ENCODE results near the gene DLX4. TPM values are rescaled to one million over a fixed set of nuclear protein-coding genes. Genes with fewer than 3 reads are reported as not detected.

DLX4 gene
- total RNA-seq, 4 donors from 2014 or later = 1.4 to 5.7 (median 3.4) TPM

DNA sequence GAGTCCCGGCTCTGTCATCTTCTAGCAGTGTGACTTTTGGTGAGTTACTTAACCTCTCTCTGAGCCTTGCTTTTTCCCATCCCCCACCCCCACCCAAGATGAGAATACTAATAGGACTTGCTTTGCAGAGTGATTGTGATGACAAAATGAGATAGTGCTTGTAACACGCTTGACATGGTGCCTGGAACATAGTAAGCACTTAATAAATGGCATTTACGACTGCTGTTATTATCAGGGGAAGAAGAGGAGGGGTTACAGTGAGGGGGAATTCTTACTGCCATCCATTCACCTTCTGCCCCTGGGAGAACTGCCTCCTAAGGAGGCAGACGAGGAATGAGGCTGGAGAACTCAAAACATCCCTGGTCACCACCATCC, 7.8 kb downstream of the DLX4 start:
- DNase-seq (ENCODE audit: low spot score in 2 of 2) = no peak
- H3K27me3 ChIP-seq = peaks cover 55% of the 10 kb centered on the region
- H3K4me3 ChIP-seq = no peak overlapping the region
- H3K27ac ChIP-seq = no peak overlapping the region
- TF ChIP-seq EP300 (IDR thresholded peaks at IDR 0.05) (no peak), POLR2A (IDR thresholded peaks at IDR 0.05) (no peak), POLR2AphosphoS5 (IDR thresholded peaks at IDR 0.05) (no peak)
- TF ChIP-seq, protein P1, sequence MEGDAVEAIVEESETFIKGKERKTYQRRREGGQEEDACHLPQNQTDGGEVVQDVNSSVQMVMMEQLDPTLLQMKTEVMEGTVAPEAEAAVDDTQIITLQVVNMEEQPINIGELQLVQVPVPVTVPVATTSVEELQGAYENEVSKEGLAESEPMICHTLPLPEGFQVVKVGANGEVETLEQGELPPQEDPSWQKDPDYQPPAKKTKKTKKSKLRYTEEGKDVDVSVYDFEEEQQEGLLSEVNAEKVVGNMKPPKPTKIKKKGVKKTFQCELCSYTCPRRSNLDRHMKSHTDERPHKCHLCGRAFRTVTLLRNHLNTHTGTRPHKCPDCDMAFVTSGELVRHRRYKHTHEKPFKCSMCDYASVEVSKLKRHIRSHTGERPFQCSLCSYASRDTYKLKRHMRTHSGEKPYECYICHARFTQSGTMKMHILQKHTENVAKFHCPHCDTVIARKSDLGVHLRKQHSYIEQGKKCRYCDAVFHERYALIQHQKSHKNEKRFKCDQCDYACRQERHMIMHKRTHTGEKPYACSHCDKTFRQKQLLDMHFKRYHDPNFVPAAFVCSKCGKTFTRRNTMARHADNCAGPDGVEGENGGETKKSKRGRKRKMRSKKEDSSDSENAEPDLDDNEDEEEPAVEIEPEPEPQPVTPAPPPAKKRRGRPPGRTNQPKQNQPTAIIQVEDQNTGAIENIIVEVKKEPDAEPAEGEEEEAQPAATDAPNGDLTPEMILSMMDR (IDR thresholded peaks at IDR 0.05) = no peak
- WGBS = 62% methylated on average over 4 of the region's 4 CpGs
- H3K4me1 ChIP-seq = peaks cover 67% of the 10 kb centered on the region
- H3K36me3 ChIP-seq = no peaks in the 10 kb centered on the region
- no peaks in the 10 kb centered on the region for H3K9me3 ChIP-seq

DNA sequence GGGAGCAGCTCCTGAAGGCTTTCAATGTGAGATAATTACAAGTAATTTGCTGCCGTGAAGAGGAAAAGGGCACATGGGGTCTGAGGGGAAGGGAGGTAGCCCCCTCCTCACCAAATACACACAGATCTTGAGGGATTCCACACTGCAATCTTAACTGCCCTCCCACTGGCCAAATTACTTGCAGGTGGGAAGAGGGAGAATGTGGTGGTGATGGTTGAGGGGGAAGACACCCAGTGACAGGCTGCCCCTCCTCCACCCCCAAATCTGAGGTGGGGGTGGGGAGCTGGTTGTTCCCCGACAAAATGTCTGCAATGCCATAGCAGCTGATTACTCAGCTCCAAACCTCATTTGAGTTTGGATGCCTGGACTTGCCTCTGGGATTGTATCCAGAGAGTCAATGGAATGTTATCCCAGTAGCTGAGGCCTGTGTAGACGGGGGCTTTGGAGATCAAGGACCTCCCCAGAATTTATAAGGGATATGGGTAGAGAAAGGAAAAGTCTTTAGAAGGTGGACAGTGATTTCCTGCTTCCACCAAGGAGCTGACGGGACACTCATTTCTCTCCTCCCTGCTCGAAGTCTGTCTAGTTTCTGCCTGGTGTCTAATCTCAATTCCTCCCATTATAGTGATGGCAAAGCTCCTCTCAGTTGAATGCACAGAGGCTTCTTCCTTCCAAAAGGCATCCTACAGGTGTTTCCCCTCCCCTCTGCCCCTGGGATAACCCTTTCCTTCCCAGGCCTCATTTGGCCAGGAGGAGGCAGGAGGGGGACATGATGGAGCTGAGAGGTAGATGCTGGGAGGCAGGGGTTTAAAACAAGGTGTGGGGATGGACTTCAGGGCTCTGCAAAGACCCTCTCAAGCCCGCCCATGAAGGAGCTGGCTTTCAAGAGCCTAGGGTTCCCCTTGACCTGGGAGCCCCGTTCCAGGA, 8.7 kb downstream of the DLX4 start:
- Histone ChIP-seq H3K9me3 (no peaks in the 10 kb centered on the region), H3K4me3 (no peak overlapping the region), H3K4me1 (peaks cover 58% of the 10 kb centered on the region), H3K27ac (no peak overlapping the region), H3K27me3 (peaks cover 49% of the 10 kb centered on the region), H3K36me3 (no peaks in the 10 kb centered on the region)
- no peak for DNase-seq (ENCODE audit: low spot score in 2 of 2)
- TF ChIP-seq EP300 (IDR thresholded peaks at IDR 0.05) (no peak), POLR2A (IDR thresholded peaks at IDR 0.05) (no peak), POLR2AphosphoS5 (IDR thresholded peaks at IDR 0.05) (no peak)
- TF ChIP-seq, protein P1 (IDR thresholded peaks at IDR 0.05) = no peak
- WGBS = 45% methylated on average over 7 of the region's 7 CpGs

DNA sequence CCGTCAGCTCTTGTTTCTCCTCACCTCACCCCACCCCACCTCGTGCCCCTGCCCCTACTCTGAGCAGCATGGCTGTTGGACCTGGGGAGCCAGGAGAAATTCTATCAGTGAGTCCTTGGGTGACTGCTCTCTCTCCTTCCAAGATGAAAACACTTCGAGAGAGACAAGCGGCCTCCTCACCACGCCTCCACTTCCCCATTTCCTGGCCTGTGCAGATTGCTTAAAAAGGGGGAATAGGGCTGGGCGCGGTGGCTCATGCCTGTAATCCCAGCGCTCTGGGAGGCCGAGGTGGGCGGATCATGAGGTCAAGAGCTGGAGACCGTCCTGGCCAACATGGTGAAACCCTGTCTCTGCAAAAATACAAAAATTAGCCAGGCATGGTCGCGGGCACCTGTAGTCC, 9.5 kb downstream of the DLX4 start:
- TF ChIP-seq EP300 (IDR thresholded peaks at IDR 0.05) (no peak), POLR2A (IDR thresholded peaks at IDR 0.05) (no peak)
- TF ChIP-seq, protein P1 (IDR thresholded peaks at IDR 0.05) = no peak
- Histone ChIP-seq H3K36me3 (no peaks in the 10 kb centered on the region), H3K9me3 (no peaks in the 10 kb centered on the region), H3K4me3 (no peak overlapping the region), H3K27ac (no peak overlapping the region), H3K27me3 (peaks cover 44% of the 10 kb centered on the region), H3K4me1 (peaks cover 55% of the 10 kb centered on the region)
- DNase-seq (ENCODE audit: low spot score in 2 of 2) = no peak
- WGBS = 71% methylated on average over 13 of the region's 13 CpGs

DNA sequence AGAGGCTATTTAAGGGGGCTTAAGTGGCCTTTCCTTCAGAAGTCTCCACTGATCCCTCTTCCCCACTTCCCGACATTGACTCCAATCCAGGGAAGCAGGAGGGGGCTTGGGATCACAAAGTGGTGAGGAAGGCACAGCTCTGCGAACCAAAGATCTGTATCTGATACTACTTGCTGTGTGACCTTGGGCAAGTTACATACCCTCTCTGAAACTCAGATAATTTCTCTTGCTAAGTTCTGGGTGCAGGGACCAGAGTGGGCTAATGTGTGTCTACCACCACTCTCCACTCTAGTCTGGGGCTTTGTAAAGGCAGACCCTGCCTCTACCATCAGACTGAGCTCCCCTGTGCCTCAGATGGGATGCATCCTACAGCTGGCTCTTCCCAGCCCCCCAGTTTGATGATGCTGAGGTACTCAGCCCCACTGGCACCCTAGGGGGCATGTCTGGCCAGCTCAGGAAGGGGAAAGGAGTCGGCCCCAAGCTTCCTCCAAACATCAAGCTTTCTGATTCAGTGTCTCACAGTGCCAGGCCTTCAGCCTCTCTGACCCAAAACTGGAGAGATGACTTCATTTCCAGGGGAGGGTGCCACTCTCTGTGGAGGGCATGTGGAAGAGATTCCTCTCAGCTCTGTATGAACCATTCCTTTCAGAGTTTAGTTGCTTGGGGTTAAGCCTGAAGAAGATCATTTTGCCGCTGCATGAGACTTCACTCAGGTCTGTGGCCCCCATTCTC, 10.9 kb downstream of the DLX4 start:
- Histone ChIP-seq H3K27ac (no peak overlapping the region), H3K4me1 (peaks cover 65% of the 10 kb centered on the region), H3K36me3 (no peaks in the 10 kb centered on the region), H3K27me3 (peaks cover 43% of the 10 kb centered on the region), H3K4me3 (no peak overlapping the region), H3K9me3 (no peaks in the 10 kb centered on the region)
- TF ChIP-seq POLR2A (IDR thresholded peaks at IDR 0.05) (no peak), POLR2AphosphoS5 (IDR thresholded peaks at IDR 0.05) (no peak), EP300 (IDR thresholded peaks at IDR 0.05) (no peak)
- TF ChIP-seq, protein P1 (IDR thresholded peaks at IDR 0.05) = no peak
- whole genome bisulfite sequencing = 79% methylated on average over 4 of the region's 4 CpGs
- DNase-seq (ENCODE audit: low spot score in 2 of 2) = no peak

DNA sequence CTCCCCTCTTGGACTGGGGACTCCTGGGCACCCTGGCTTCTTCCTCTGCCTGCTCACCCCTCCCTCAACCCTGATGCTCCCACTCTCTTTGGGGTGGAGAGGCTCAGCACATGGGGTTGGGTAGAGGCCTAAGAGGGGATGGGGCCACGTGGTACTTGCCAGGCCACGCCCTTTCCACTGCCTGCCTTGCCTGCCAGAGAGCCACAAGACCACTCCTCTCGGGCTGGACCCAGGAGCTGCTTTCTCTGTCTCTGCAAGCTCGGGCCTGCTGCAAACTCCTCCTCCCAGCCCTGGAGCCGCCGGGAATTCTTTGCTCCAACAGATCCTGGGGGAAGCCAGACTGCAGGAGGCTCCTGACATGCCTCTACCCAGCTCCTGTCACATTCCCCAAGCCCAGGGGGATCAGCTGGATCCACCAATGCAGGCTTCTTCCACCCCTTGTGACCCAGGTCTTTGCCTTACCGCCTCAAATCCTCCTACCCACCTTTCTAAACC, 11.8 kb downstream of the DLX4 start:
- Histone ChIP-seq H3K36me3 (no peaks in the 10 kb centered on the region), H3K9me3 (no peaks in the 10 kb centered on the region), H3K4me1 (peaks cover 58% of the 10 kb centered on the region), H3K27me3 (peaks cover 35% of the 10 kb centered on the region), H3K27ac (no peak overlapping the region), H3K4me3 (no peak overlapping the region)
- 44% methylated on average over 4 of the region's 7 CpGs for WGBS
- no peak for DNase-seq (ENCODE audit: low spot score in 2 of 2)
- TF ChIP-seq POLR2AphosphoS5 (IDR thresholded peaks at IDR 0.05) = no peak
- no peak for TF ChIP-seq EP300 (IDR thresholded peaks at IDR 0.05)
- TF ChIP-seq, protein P1 (IDR thresholded peaks at IDR 0.05) = no peak
- no peak for TF ChIP-seq POLR2A (IDR thresholded peaks at IDR 0.05)
